ENCODE data around the gene UBN1.

GRCh38 chr16:4927661-4928060 is 80.4 kb downstream of the UBN1 start:
- no peak for TF ChIP-seq CTCF (IDR thresholded peaks at IDR 0.05; ENCODE audit: low read depth, low read length, missing input control)
- TF ChIP-seq FOXA2 (IDR thresholded peaks at IDR 0.05): no peak
- no peak for TF ChIP-seq RAD21 (IDR thresholded peaks at IDR 0.05)
- TF ChIP-seq NR2F2 (IDR thresholded peaks at IDR 0.05): no peak
- TF ChIP-seq ZBTB33 (IDR thresholded peaks at IDR 0.05): no peak
- TF ChIP-seq MAX (IDR thresholded peaks at IDR 0.05): no peak
- no peak for TF ChIP-seq REST (IDR thresholded peaks at IDR 0.05)

Data from liver (tissue), 3 donors.